HEK293 (cell line): ENCODE measurements around the gene SLC6A9.

Experiments
- CTCF ChIA-PET: fragments of 350-600 bp; formaldehyde crosslinking; extraction: SDS; loops from one replicate; lab custom pipeline; 2021; ENCODE audit warnings: antibody characterized with exemption; lab: Yijun Ruan, JAX
- POLR2A ChIA-PET: fragments of 300-600 bp; formaldehyde crosslinking; extraction: SDS; loops from one replicate; lab custom pipeline; 2020; ENCODE audit warnings: antibody characterized with exemption, inconsistent platforms; lab: Yijun Ruan, JAX
- H3K27ac ChIP-seq: fragments of 200-500 bp; sonication (Bioruptor generic); 2 replicates; pipeline ENCODE4 v1.5.1; 2014; ENCODE audit warnings: low read depth, low read length, control low read depth, inconsistent platforms; ENCODE audit errors: extremely low read depth
- H3K36me3 ChIP-seq, 2 experiments: fragments of 200-500 bp in 1 of 2; sonication (Bioruptor generic) in 1 of 2; 1 replicate in 1 of 2; 2 replicates in 1 of 2; pipeline ENCODE4 v1.5.1; 2014 to 2017; ENCODE audit warnings: inconsistent platforms in 2 of 2, low read length in 2 of 2; ENCODE audit not compliant: control insufficient read depth in 2 of 2, insufficient read depth in 1 of 2
- H3K4me1 ChIP-seq: fragments of 200-500 bp; sonication (Bioruptor generic); 2 replicates; pipeline ENCODE4 v1.5.1; 2014; ENCODE audit warnings: mild to moderate bottlenecking, low read length, inconsistent platforms; ENCODE audit not compliant: control insufficient read depth, insufficient read depth
- H3K4me3 ChIP-seq: 2 replicates; pipeline ENCODE4 v1.5.1; 2011; ENCODE audit warnings: low read depth, mild to moderate bottlenecking, control low read depth, low read length, moderate library complexity
- H3K9me3 ChIP-seq: fragments of 200-500 bp; sonication (Bioruptor generic); 2 replicates; pipeline ENCODE4 v1.5.1; 2014; ENCODE audit warnings: low read depth, low read length, inconsistent platforms; ENCODE audit not compliant: control insufficient read depth, insufficient read depth
- BCL11B ChIP-seq: fragments of 450-650 bp; formaldehyde crosslinking; IDR thresholded peaks from 2 replicates; pipeline ENCODE4 v1.5.1; 2016; ENCODE audit warnings: low read depth, missing biosample characterization, missing genetic modification characterization
- EGR2 ChIP-seq: fragments of 450-650 bp; formaldehyde crosslinking; IDR thresholded peaks from 2 replicates; pipeline ENCODE4 v1.5.1; 2016; ENCODE audit warnings: low read depth, missing biosample characterization, missing genetic modification characterization
- GLI4 ChIP-seq: fragments of 450-650 bp; formaldehyde crosslinking; IDR thresholded peaks from 2 replicates; pipeline ENCODE4 v1.5.1; 2016; ENCODE audit warnings: missing biosample characterization, missing genetic modification characterization
- KLF16 ChIP-seq: fragments of 450-650 bp; formaldehyde crosslinking; IDR thresholded peaks from 2 replicates; pipeline ENCODE4 v1.5.1; 2017; ENCODE audit warnings: missing biosample characterization, missing genetic modification characterization
- KLF8 ChIP-seq: fragments of 450-650 bp; formaldehyde crosslinking; IDR thresholded peaks from 2 replicates; pipeline ENCODE4 v1.5.1; 2016; ENCODE audit warnings: missing biosample characterization, missing genetic modification characterization
- PRDM1 ChIP-seq: fragments of 450-650 bp; formaldehyde crosslinking; IDR thresholded peaks from 2 replicates; pipeline ENCODE4; 2016; ENCODE audit warnings: missing biosample characterization, missing genetic modification characterization
- SALL2 ChIP-seq: fragments of 450-650 bp; formaldehyde crosslinking; IDR thresholded peaks from 2 replicates; pipeline ENCODE4 v1.5.0; 2017; ENCODE audit warnings: missing biosample characterization, mild to moderate bottlenecking, missing genetic modification characterization, borderline replicate concordance
- SETDB1 ChIP-seq: IDR thresholded peaks from one replicate; pipeline ENCODE4 v1.6.1; 2017; ENCODE audit warnings: mild to moderate bottlenecking, low read length, moderate library complexity, mixed read lengths; ENCODE audit not compliant: insufficient read length
- ZBTB8A ChIP-seq: fragments of 450-650 bp; formaldehyde crosslinking; IDR thresholded peaks from 2 replicates; pipeline ENCODE4 v1.5.1; 2016; ENCODE audit warnings: missing biosample characterization, missing genetic modification characterization
- ZFHX2 ChIP-seq: fragments of 450-650 bp; formaldehyde crosslinking; conservative IDR thresholded peaks from 2 replicates; pipeline ENCODE4 v1.5.1; 2016; ENCODE audit warnings: missing biosample characterization, missing genetic modification characterization
- ZIC2 ChIP-seq: fragments of 450-650 bp; formaldehyde crosslinking; IDR thresholded peaks from 2 replicates; pipeline ENCODE4 v1.5.1; 2016; ENCODE audit warnings: missing biosample characterization, missing genetic modification characterization
- ZNF112 ChIP-seq: fragments of 450-650 bp; formaldehyde crosslinking; IDR thresholded peaks from 2 replicates; pipeline ENCODE4 v1.5.0; 2017; ENCODE audit warnings: missing biosample characterization, missing genetic modification characterization
- ZNF132 ChIP-seq: fragments of 450-650 bp; formaldehyde crosslinking; IDR thresholded peaks from 2 replicates; pipeline ENCODE4 v1.5.1; 2017; ENCODE audit warnings: missing biosample characterization, missing genetic modification characterization, borderline replicate concordance
- ZNF184 ChIP-seq: fragments of 450-650 bp; IDR thresholded peaks from 2 replicates; pipeline ENCODE4 v1.5.1; 2018; ENCODE audit warnings: missing biosample characterization, mild to moderate bottlenecking, missing genetic modification characterization
- ZNF223 ChIP-seq: fragments of 450-650 bp; formaldehyde crosslinking; IDR thresholded peaks from 2 replicates; pipeline ENCODE4 v1.5.1; 2016; ENCODE audit warnings: missing biosample characterization, missing genetic modification characterization
- ZNF24 ChIP-seq: fragments of 450-650 bp; formaldehyde crosslinking; IDR thresholded peaks from 2 replicates; pipeline ENCODE4 v1.5.1; 2016; ENCODE audit warnings: missing biosample characterization, missing genetic modification characterization
- ZNF266 ChIP-seq: fragments of 450-650 bp; formaldehyde crosslinking; IDR thresholded peaks from 2 replicates; pipeline ENCODE4 v1.5.1; 2016; ENCODE audit warnings: missing biosample characterization, missing genetic modification characterization, low read depth
- ZNF274 ChIP-seq, 2 experiments: fragments of 200-500 bp in 1 of 2; fragments of 450-650 bp in 1 of 2; sonication (Bioruptor generic) in 1 of 2; formaldehyde crosslinking in 1 of 2; IDR thresholded peaks; 2 replicates each; pipeline versions ENCODE4 v1.5.1 to v1.6.1; 2014 to 2016; ENCODE audit warnings: borderline replicate concordance in 1 of 2, inconsistent platforms in 1 of 2, low read length in 1 of 2, missing biosample characterization in 1 of 2, missing genetic modification characterization in 1 of 2
- ZNF433 ChIP-seq: fragments of 450-650 bp; formaldehyde crosslinking; IDR thresholded peaks from 2 replicates; pipeline ENCODE4 v1.5.1; 2016; ENCODE audit warnings: missing biosample characterization, missing genetic modification characterization, low read depth
- ZNF501 ChIP-seq: fragments of 450-650 bp; formaldehyde crosslinking; IDR thresholded peaks from 2 replicates; pipeline ENCODE4 v1.5.1; 2016; ENCODE audit warnings: missing biosample characterization, missing genetic modification characterization
- ZNF585B ChIP-seq: fragments of 450-650 bp; formaldehyde crosslinking; IDR thresholded peaks from 2 replicates; pipeline ENCODE4 v1.5.1; 2016; ENCODE audit warnings: missing biosample characterization, missing genetic modification characterization
- ZNF623 ChIP-seq: fragments of 450-650 bp; formaldehyde crosslinking; IDR thresholded peaks from 2 replicates; pipeline ENCODE4 v1.5.1; 2016; ENCODE audit warnings: missing biosample characterization, missing genetic modification characterization
- ZNF707 ChIP-seq: fragments of 450-650 bp; formaldehyde crosslinking; IDR thresholded peaks from 2 replicates; pipeline ENCODE4 v1.5.1; 2016; ENCODE audit warnings: missing biosample characterization, missing genetic modification characterization
- ZNF76 ChIP-seq: fragments of 450-650 bp; formaldehyde crosslinking; IDR thresholded peaks from 2 replicates; pipeline ENCODE4; 2016; ENCODE audit warnings: low read depth, missing biosample characterization, missing genetic modification characterization, borderline replicate concordance
- ZNF768 ChIP-seq: fragments of 450-650 bp; formaldehyde crosslinking; IDR thresholded peaks from 2 replicates; pipeline ENCODE4 v1.5.1; 2018; ENCODE audit warnings: missing biosample characterization, mild to moderate bottlenecking, missing genetic modification characterization
- ZNF791 ChIP-seq: fragments of 450-650 bp; formaldehyde crosslinking; IDR thresholded peaks from 2 replicates; pipeline ENCODE4 v1.5.1; 2016; ENCODE audit warnings: missing biosample characterization, missing genetic modification characterization
- ZNF792 ChIP-seq: fragments of 450-650 bp; formaldehyde crosslinking; IDR thresholded peaks from 2 replicates; pipeline ENCODE4 v1.5.1; 2016; ENCODE audit warnings: missing biosample characterization, missing genetic modification characterization
- ZSCAN16 ChIP-seq: fragments of 450-650 bp; formaldehyde crosslinking; IDR thresholded peaks from 2 replicates; pipeline ENCODE4 v1.5.1; 2016; ENCODE audit warnings: missing biosample characterization, missing genetic modification characterization
- ZSCAN23 ChIP-seq: fragments of 450-650 bp; formaldehyde crosslinking; IDR thresholded peaks from 2 replicates; pipeline ENCODE4 v1.5.1; 2016; ENCODE audit warnings: missing biosample characterization, missing genetic modification characterization
- TF ChIP-seq, protein P1 (sequence below): fragments of 450-650 bp; formaldehyde crosslinking; IDR thresholded peaks from 2 replicates; pipeline ENCODE4 v1.5.1; 2016; ENCODE audit warnings: missing biosample characterization, missing genetic modification characterization
- TF ChIP-seq, protein P2 (sequence below): fragments of 450-650 bp; formaldehyde crosslinking; IDR thresholded peaks from 2 replicates; pipeline ENCODE4 v1.5.1; 2017; ENCODE audit warnings: missing biosample characterization, missing genetic modification characterization
- TF ChIP-seq, protein P3 (sequence below): fragments of 450-650 bp; formaldehyde crosslinking; IDR thresholded peaks from 2 replicates; pipeline ENCODE4 v1.5.1; 2016; ENCODE audit warnings: missing biosample characterization, missing genetic modification characterization

Gene SLC6A9

GRCh38 chr1:44020464-44020863 lies 10.8 kb downstream of the SLC6A9 start (continued):
- TF ChIP-seq ZNF274 (IDR thresholded peaks at IDR 0.05; ENCODE audit: low read length) (no peak), ZNF274 (tag by site-specific recombination; IDR thresholded peaks at IDR 0.05; ENCODE audit: borderline replicate concordance) (no peak), GLI4 (tag by site-specific recombination) (no peak), ZNF707 (tag by site-specific recombination) (no peak), ZIC2 (tag by site-specific recombination) (no peak), ZNF792 (tag by site-specific recombination) (no peak), ZSCAN16 (no peak), SETDB1 (no peak), ZSCAN23 (tag by site-specific recombination) (no peak)

DNA sequence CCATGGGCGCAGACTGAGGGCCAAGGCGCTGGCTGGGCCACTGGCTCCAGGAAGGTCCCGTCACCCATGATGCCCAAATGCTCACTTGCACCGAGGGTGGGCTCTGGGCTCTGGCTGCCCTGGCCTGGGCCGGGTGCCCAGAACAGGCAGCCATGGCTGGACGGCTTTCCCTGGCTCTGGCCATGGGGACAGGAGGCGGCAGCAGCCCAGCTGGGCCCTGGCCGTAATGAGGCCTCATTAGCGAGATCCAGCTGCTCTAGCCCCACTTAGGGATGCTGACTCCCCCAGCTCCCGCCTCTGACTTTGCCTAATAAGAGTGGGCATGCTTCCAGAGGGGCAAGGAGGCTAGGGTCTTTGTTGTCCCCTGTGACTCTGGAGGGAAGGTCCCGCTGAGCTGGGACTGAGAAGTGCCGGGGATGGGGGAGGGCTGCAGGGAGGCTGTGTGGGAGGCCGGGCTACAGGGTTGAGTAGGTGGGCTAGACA lies 11.8 kb downstream of the SLC6A9 start:
- POLR2A ChIA-PET: no interaction called here
- Histone ChIP-seq H3K4me3 (no peak overlapping the region), H3K36me3 (no peaks in the 10 kb centered on the region), H3K27ac (no peak overlapping the region), H3K4me1 (no peaks in the 10 kb centered on the region)
- TF ChIP-seq ZNF112 (tag by site-specific recombination): no peak
- TF ChIP-seq ZNF24 (tag by site-specific recombination): no peak
- peak; percentile 56; the same call in 1 of the 2 replicates for TF ChIP-seq ZFHX2 (tag by site-specific recombination)
- TF ChIP-seq ZNF223: no peak
- TF ChIP-seq ZNF184: no peak
- TF ChIP-seq, protein P1, sequence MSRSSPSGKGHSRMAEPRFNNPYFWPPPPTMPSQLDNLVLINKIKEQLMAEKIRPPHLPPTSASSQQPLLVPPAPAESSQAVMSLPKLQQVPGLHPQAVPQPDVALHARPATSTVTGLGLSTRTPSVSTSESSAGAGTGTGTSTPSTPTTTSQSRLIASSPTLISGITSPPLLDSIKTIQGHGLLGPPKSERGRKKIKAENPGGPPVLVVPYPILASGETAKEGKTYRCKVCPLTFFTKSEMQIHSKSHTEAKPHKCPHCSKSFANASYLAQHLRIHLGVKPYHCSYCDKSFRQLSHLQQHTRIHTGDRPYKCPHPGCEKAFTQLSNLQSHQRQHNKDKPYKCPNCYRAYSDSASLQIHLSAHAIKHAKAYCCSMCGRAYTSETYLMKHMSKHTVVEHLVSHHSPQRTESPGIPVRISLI: no peak
- no peak for TF ChIP-seq ZNF501
- peak; percentile 42; the same call in 1 of the 2 replicates for TF ChIP-seq EGR2 (tag by site-specific recombination)
- TF ChIP-seq BCL11B (tag by site-specific recombination): no peak
- TF ChIP-seq, all 188 proteins: peak for 2
- CTCF ChIA-PET: interaction anchor here (0.6 to 3.6 kb wide), 2 partner anchors 14 to 1183 kb away, joined by 3 to 21 read pairs; no protein-coding TSS in a partner anchor
- no peaks in the 10 kb centered on the region for H3K9me3 ChIP-seq

DNA sequence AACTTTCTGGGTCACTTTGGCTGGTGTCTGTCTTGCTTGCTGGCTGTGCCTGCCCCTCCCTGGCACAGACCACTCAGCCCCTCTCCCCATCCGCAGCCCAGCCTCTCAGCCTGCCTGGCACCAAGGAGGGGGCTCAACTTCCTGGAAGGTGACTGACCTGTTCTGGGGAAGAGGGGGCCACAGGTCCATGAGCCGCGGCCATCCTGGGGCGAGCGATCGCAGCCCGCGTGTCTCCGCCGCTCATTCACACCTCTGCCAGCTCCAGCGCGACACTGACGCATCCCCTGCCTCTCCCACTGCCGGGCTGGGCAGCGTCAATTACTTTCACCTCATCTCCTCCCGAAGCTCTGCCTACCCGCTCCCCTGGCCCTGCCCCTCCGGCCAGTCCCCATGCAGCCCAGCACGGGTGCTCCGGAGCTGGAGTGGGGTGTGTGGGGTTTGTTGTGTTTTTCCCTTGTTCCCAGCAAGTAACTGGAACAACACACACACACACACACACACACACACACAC lies 14.3 kb downstream of the SLC6A9 start:
- ChIA-PET CTCF (interaction anchor here (0.6 to 0.7 kb wide), 2 partner anchors 13 to 17 kb away, joined by 3 to 4 read pairs; no protein-coding TSS in a partner anchor), POLR2A (no interaction called here)
- TF ChIP-seq ZNF623: no peak
- TF ChIP-seq ZNF791 (tag by site-specific recombination): no peak
- no peak for TF ChIP-seq ZNF433 (tag by site-specific recombination)
- no peak for TF ChIP-seq ZNF266 (tag by site-specific recombination)
- no peak for TF ChIP-seq SALL2 (tag by site-specific recombination)
- TF ChIP-seq ZNF274 (IDR thresholded peaks at IDR 0.05; ENCODE audit: low read length): no peak
- no peak for TF ChIP-seq ZNF274 (tag by site-specific recombination; IDR thresholded peaks at IDR 0.05; ENCODE audit: borderline replicate concordance)
- TF ChIP-seq KLF8 (tag by site-specific recombination): no peak
- no peak for TF ChIP-seq ZNF223
- TF ChIP-seq, protein P2, sequence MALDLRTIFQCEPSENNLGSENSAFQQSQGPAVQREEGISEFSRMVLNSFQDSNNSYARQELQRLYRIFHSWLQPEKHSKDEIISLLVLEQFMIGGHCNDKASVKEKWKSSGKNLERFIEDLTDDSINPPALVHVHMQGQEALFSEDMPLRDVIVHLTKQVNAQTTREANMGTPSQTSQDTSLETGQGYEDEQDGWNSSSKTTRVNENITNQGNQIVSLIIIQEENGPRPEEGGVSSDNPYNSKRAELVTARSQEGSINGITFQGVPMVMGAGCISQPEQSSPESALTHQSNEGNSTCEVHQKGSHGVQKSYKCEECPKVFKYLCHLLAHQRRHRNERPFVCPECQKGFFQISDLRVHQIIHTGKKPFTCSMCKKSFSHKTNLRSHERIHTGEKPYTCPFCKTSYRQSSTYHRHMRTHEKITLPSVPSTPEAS: no peak
- TF ChIP-seq, protein P3, sequence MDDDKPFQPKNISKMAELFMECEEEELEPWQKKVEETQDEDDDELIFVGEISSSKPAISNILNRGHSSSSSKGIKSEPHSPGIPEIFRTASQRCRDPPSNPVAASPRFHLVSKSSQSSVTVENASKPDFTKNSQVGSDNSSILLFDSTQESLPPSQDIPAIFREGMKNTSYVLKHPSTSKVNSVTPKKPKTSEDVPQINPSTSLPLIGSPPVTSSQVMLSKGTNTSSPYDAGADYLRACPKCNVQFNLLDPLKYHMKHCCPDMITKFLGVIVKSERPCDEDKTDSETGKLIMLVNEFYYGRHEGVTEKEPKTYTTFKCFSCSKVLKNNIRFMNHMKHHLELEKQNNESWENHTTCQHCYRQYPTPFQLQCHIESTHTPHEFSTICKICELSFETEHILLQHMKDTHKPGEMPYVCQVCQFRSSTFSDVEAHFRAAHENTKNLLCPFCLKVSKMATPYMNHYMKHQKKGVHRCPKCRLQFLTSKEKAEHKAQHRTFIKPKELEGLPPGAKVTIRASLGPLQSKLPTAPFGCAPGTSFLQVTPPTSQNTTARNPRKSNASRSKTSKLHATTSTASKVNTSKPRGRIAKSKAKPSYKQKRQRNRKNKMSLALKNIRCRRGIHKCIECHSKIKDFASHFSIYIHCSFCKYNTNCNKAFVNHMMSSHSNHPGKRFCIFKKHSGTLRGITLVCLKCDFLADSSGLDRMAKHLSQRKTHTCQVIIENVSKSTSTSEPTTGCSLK (tag by site-specific recombination): no peak
- no peak for TF ChIP-seq ZNF76 (tag by site-specific recombination)
- TF ChIP-seq KLF16: no peak
- no peak for TF ChIP-seq ZNF132 (tag by site-specific recombination)
- TF ChIP-seq ZBTB8A (tag by site-specific recombination): no peak
- TF ChIP-seq PRDM1 (tag by site-specific recombination): no peak
- TF ChIP-seq ZNF768 (tag by site-specific recombination): no peak
- no peak for TF ChIP-seq ZNF585B (tag by site-specific recombination)
- Histone ChIP-seq H3K27ac (no peak overlapping the region), H3K4me3 (no peak overlapping the region), H3K36me3 (no peaks in the 10 kb centered on the region), H3K4me1 (no peaks in the 10 kb centered on the region), H3K9me3 (no peaks in the 10 kb centered on the region)
